OCI-LY3 (cell line): ENCODE data around the gene TIMM22.

ENCODE experiments used
- CTCF ChIP-seq: fragments of 200-600, 300-600 bp; sonication (generic); IDR thresholded peaks from 2 replicates; pipeline ENCODE4 v1.5.1; 2014; ENCODE audit warnings: antibody characterized with exemption, low read length, low read depth
- EZH2phosphoT487 ChIP-seq: fragments of 200-600 bp; shearing (Covaris generic); IDR thresholded peaks from 2 replicates; pipeline ENCODE4 v1.6.1; 2018; ENCODE audit warnings: antibody characterized with exemption, mixed run types, low read depth

- TF ChIP-seq CTCF = no peak
- TF ChIP-seq EZH2phosphoT487 = no peak
Observed at GRCh38 chr17:965311-965989, 31.5 kb upstream of the TIMM22 start.
